ENCODE results near the gene KDM3A.

DNA sequence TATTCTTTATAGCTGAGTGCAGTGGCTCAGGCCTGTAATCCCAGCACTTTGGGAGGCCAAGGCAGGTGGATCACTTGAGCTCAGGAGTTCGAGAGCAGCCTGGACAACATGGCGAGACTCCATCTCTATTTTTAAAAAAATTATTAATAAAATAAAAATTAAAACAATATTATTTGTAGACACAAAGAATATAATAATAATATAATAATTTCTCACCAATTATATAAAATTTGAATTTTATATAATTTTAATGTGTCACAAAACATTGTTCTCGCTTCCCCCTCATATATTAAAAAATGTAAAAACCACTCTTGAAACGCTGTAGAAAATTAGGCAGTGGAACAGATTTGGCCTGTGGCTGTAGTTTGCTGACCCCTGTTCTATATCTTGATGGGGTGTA lies 5.6 kb upstream of the KDM3A start:
- no peak for TF ChIP-seq POLR2A (IDR thresholded peaks at IDR 0.05; ENCODE audit: low read depth, low read length)
- TF ChIP-seq TAF1 (IDR thresholded peaks at IDR 0.05; ENCODE audit: borderline replicate concordance, low read depth, low read length) = no peak
- TF ChIP-seq POLR2AphosphoS5 (IDR thresholded peaks at IDR 0.05; ENCODE audit: low read depth, low read length) = no peak

All from GM12892 (cell line).